ES-I3 (cell line): ENCODE data around the gene OR3A1.
"Not testable (repeated sequence)": the region's sequence is repeated elsewhere in the genome, so short reads cannot be mapped to it uniquely, and the experiment has no call there.

ENCODE experiments used
- H3K36me3 ChIP-seq: 2 replicates; pipeline ENCODE4 v1.6.1; 2013; ENCODE audit warnings: mild to moderate bottlenecking, low read length, control low read depth, moderate library complexity; ENCODE audit not compliant: insufficient read depth
- H3K4me1 ChIP-seq: 2 replicates; pipeline ENCODE4 v1.6.1; 2013; ENCODE audit warnings: mild to moderate bottlenecking, control low read depth, low read length; ENCODE audit not compliant: insufficient read depth
- H3K9ac ChIP-seq: 2 replicates; pipeline ENCODE4 v1.6.1; 2013; ENCODE audit warnings: low read depth, mild to moderate bottlenecking, low read length, moderate library complexity
- H3K9me3 ChIP-seq: 2 replicates; pipeline ENCODE4 v1.6.1; 2013; ENCODE audit warnings: mild to moderate bottlenecking, low read length, moderate library complexity; ENCODE audit not compliant: control insufficient read depth, insufficient read depth

Gene OR3A1

GRCh38 chr17:3298260-3298659, at the start of gene OR3A1:
OR3A1 (minus strand) TSS chr17:3298360; CDS start chr17:3292582, 5,778 bp downstream.
- no peak within 1 kb of the TSS for H3K9ac ChIP-seq

GRCh38 chr17:3342782-3343181, 44.6 kb upstream of the OR3A1 start:
- not testable (repeated sequence) for H3K9me3 ChIP-seq, H3K36me3 ChIP-seq, H3K4me1 ChIP-seq, H3K9ac ChIP-seq

More at GRCh38 chr17:3298260-3298659, at the start of gene OR3A1:
- Histone ChIP-seq H3K36me3 (no peaks in the 10 kb centered on the region), H3K4me1 (no peaks in the 10 kb centered on the region), H3K9me3 (no peaks in the 10 kb centered on the region)

GRCh38 chr17:3335876-3336275, 37.7 kb upstream of the OR3A1 start:
- Histone ChIP-seq H3K36me3 (no peaks in the 10 kb centered on the region), H3K4me1 (no peaks in the 10 kb centered on the region), H3K9me3 (no peaks in the 10 kb centered on the region), H3K9ac (no peak overlapping the region)

GRCh38 chr17:3318336-3318735, 20.2 kb upstream of the OR3A1 start:
- Histone ChIP-seq H3K36me3 (no peaks in the 10 kb centered on the region), H3K9ac (no peak overlapping the region), H3K4me1 (peaks cover 5% of the 10 kb centered on the region; the same call in 1 of the 2 replicates), H3K9me3 (no peaks in the 10 kb centered on the region)

- H3K9me3 ChIP-seq: no peaks in the 10 kb centered on the region
- H3K36me3 ChIP-seq: no peaks in the 10 kb centered on the region
- no peak overlapping the region for H3K9ac ChIP-seq
- H3K4me1 ChIP-seq: peaks cover 5% of the 10 kb centered on the region; the same call in 1 of the 2 replicates
Measured at GRCh38 chr17:3316836-3317235, 18.7 kb upstream of the OR3A1 start.

GRCh38 chr17:3308603-3309002, 10.4 kb upstream of the OR3A1 start:
- H3K9me3 ChIP-seq: no peaks in the 10 kb centered on the region
- no peaks in the 10 kb centered on the region for H3K36me3 ChIP-seq
- no peak overlapping the region for H3K9ac ChIP-seq
- H3K4me1 ChIP-seq: no peaks in the 10 kb centered on the region

GRCh38 chr17:3295632-3296031, 2.5 kb downstream of the OR3A1 start:
- H3K9me3 ChIP-seq: no peaks in the 10 kb centered on the region
- H3K4me1 ChIP-seq: no peaks in the 10 kb centered on the region
- H3K36me3 ChIP-seq: no peaks in the 10 kb centered on the region
- H3K9ac ChIP-seq: no peak overlapping the region

GRCh38 chr17:3293548-3293947, 4.6 kb downstream of the OR3A1 start:
- not testable (repeated sequence) for H3K9me3 ChIP-seq, H3K9ac ChIP-seq, H3K36me3 ChIP-seq, H3K4me1 ChIP-seq

- Histone ChIP-seq H3K9ac (no peak overlapping the region), H3K36me3 (no peaks in the 10 kb centered on the region), H3K9me3 (no peaks in the 10 kb centered on the region), H3K4me1 (no peaks in the 10 kb centered on the region)
Measured at GRCh38 chr17:3282901-3283300, 15.3 kb downstream of the OR3A1 start.

- no peaks in the 10 kb centered on the region for H3K4me1 ChIP-seq
- peaks cover 4% of the 10 kb centered on the region; the same call in 1 of the 2 replicates for H3K9me3 ChIP-seq
- no peak overlapping the region for H3K9ac ChIP-seq
- H3K36me3 ChIP-seq: no peaks in the 10 kb centered on the region
Measured at GRCh38 chr17:3276126-3276525, 22.0 kb downstream of the OR3A1 start.

GRCh38 chr17:3271072-3271848, 26.9 kb downstream of the OR3A1 start:
- Histone ChIP-seq H3K9me3 (peaks cover 6% of the 10 kb centered on the region; the same call in 1 of the 2 replicates), H3K36me3 (no peaks in the 10 kb centered on the region), H3K4me1 (no peaks in the 10 kb centered on the region), H3K9ac (no peak overlapping the region)

GRCh38 chr17:3260600-3260999, 37.6 kb downstream of the OR3A1 start:
- no peaks in the 10 kb centered on the region for H3K9me3 ChIP-seq

GRCh38 chr17:3260163-3260562, 38.0 kb downstream of the OR3A1 start:
- Histone ChIP-seq H3K36me3 (no peaks in the 10 kb centered on the region), H3K9me3 (no peaks in the 10 kb centered on the region), H3K4me1 (no peaks in the 10 kb centered on the region), H3K9ac (no peak overlapping the region)

More at GRCh38 chr17:3260600-3260999, 37.6 kb downstream of the OR3A1 start:
- no peak overlapping the region for H3K9ac ChIP-seq
- no peaks in the 10 kb centered on the region for H3K4me1 ChIP-seq
- H3K36me3 ChIP-seq: no peaks in the 10 kb centered on the region

- no peaks in the 10 kb centered on the region for H3K36me3 ChIP-seq
- H3K9ac ChIP-seq: no peak overlapping the region
- no peaks in the 10 kb centered on the region for H3K9me3 ChIP-seq
- no peaks in the 10 kb centered on the region for H3K4me1 ChIP-seq
Measured at GRCh38 chr17:3256575-3256974, 41.6 kb downstream of the OR3A1 start.

- not testable (repeated sequence) for H3K36me3 ChIP-seq, H3K4me1 ChIP-seq, H3K9ac ChIP-seq, H3K9me3 ChIP-seq
Measured at GRCh38 chr17:3249013-3249412, 49.1 kb downstream of the OR3A1 start.
